HEK293 (cell line): ENCODE results near the gene ARCN1.

Experiments used
- CTCF ChIA-PET: fragments of 350-600 bp; formaldehyde crosslinking; extraction: SDS; loops from one replicate; lab custom pipeline; 2021; ENCODE audit warnings: antibody characterized with exemption; lab: Yijun Ruan, JAX
- POLR2A ChIA-PET: fragments of 300-600 bp; formaldehyde crosslinking; extraction: SDS; loops from one replicate; lab custom pipeline; 2020; ENCODE audit warnings: antibody characterized with exemption, inconsistent platforms; lab: Yijun Ruan, JAX
- H3K27ac ChIP-seq: fragments of 200-500 bp; sonication (Bioruptor generic); 2 replicates; pipeline ENCODE4 v1.5.1; 2014; ENCODE audit warnings: low read depth, low read length, control low read depth, inconsistent platforms; ENCODE audit errors: extremely low read depth
- H3K36me3 ChIP-seq, 2 experiments: fragments of 200-500 bp in 1 of 2; sonication (Bioruptor generic) in 1 of 2; 1 replicate in 1 of 2; 2 replicates in 1 of 2; pipeline ENCODE4 v1.5.1; 2014 to 2017; ENCODE audit warnings: inconsistent platforms in 2 of 2, low read length in 2 of 2; ENCODE audit not compliant: control insufficient read depth in 2 of 2, insufficient read depth in 1 of 2
- H3K4me1 ChIP-seq: fragments of 200-500 bp; sonication (Bioruptor generic); 2 replicates; pipeline ENCODE4 v1.5.1; 2014; ENCODE audit warnings: mild to moderate bottlenecking, low read length, inconsistent platforms; ENCODE audit not compliant: control insufficient read depth, insufficient read depth
- H3K4me3 ChIP-seq: 2 replicates; pipeline ENCODE4 v1.5.1; 2011; ENCODE audit warnings: low read depth, mild to moderate bottlenecking, control low read depth, low read length, moderate library complexity
- H3K9me3 ChIP-seq: fragments of 200-500 bp; sonication (Bioruptor generic); 2 replicates; pipeline ENCODE4 v1.5.1; 2014; ENCODE audit warnings: low read depth, low read length, inconsistent platforms; ENCODE audit not compliant: control insufficient read depth, insufficient read depth
- BCL11A ChIP-seq: fragments of 450-650 bp; formaldehyde crosslinking; IDR thresholded peaks from 2 replicates; pipeline ENCODE4 v1.5.1; 2016; ENCODE audit warnings: low read depth, missing biosample characterization, missing genetic modification characterization
- GLIS1 ChIP-seq: fragments of 450-650 bp; formaldehyde crosslinking; IDR thresholded peaks from 2 replicates; pipeline ENCODE4 v1.5.1; 2016; ENCODE audit warnings: missing biosample characterization, missing genetic modification characterization
- GLIS2 ChIP-seq: fragments of 450-650 bp; formaldehyde crosslinking; IDR thresholded peaks from 2 replicates; pipeline ENCODE4 v1.5.1; 2016; ENCODE audit warnings: missing biosample characterization, missing genetic modification characterization
- HOXD13 ChIP-seq: sonication (generic); formaldehyde crosslinking; IDR thresholded peaks from 2 replicates; pipeline ENCODE4 v1.8.0; 2022; ENCODE audit warnings: missing genetic modification reagents, borderline replicate concordance
- KLF1 ChIP-seq: fragments of 450-650 bp; formaldehyde crosslinking; IDR thresholded peaks from 2 replicates; pipeline ENCODE4 v1.5.1; 2016; ENCODE audit warnings: missing biosample characterization, missing genetic modification characterization
- KLF10 ChIP-seq: fragments of 450-650 bp; IDR thresholded peaks from 2 replicates; pipeline ENCODE4 v1.5.1; 2018; ENCODE audit warnings: missing biosample characterization, mild to moderate bottlenecking, missing genetic modification characterization
- OSR2 ChIP-seq: fragments of 450-650 bp; formaldehyde crosslinking; IDR thresholded peaks from 2 replicates; pipeline ENCODE4 v1.5.1; 2016; ENCODE audit warnings: missing biosample characterization, missing genetic modification characterization
- OVOL3 ChIP-seq: fragments of 450-650 bp; formaldehyde crosslinking; IDR thresholded peaks from 2 replicates; pipeline ENCODE4 v1.5.1; 2016; ENCODE audit warnings: missing biosample characterization, missing genetic modification characterization
- RBAK ChIP-seq: fragments of 450-650 bp; formaldehyde crosslinking; IDR thresholded peaks from 2 replicates; pipeline ENCODE4 v1.5.1; 2016; ENCODE audit warnings: missing biosample characterization, missing genetic modification characterization
- SP7 ChIP-seq: fragments of 450-650 bp; formaldehyde crosslinking; IDR thresholded peaks from 2 replicates; pipeline ENCODE4 v1.5.1; 2016; ENCODE audit warnings: missing biosample characterization, missing genetic modification characterization
- TCF7L2 ChIP-seq: IDR thresholded peaks from 2 replicates; pipeline ENCODE4 v1.6.1; 2011; ENCODE audit warnings: low read depth, mild to moderate bottlenecking, inconsistent platforms, low read length, moderate library complexity, borderline replicate concordance
- ZBTB17 ChIP-seq: fragments of 450-650 bp; formaldehyde crosslinking; IDR thresholded peaks from 2 replicates; pipeline ENCODE4 v1.5.1; 2016; ENCODE audit warnings: missing biosample characterization, missing genetic modification characterization
- ZFHX2 ChIP-seq: fragments of 450-650 bp; formaldehyde crosslinking; conservative IDR thresholded peaks from 2 replicates; pipeline ENCODE4 v1.5.1; 2016; ENCODE audit warnings: missing biosample characterization, missing genetic modification characterization
- ZFP69B ChIP-seq: fragments of 450-650 bp; formaldehyde crosslinking; IDR thresholded peaks from 2 replicates; pipeline ENCODE4 v1.5.1; 2016; ENCODE audit warnings: missing biosample characterization, missing genetic modification characterization
- ZNF10 ChIP-seq: fragments of 450-650 bp; formaldehyde crosslinking; IDR thresholded peaks from 2 replicates; pipeline ENCODE4 v1.5.1; 2017; ENCODE audit warnings: missing biosample characterization, missing genetic modification characterization
- ZNF24 ChIP-seq: fragments of 450-650 bp; formaldehyde crosslinking; IDR thresholded peaks from 2 replicates; pipeline ENCODE4 v1.5.1; 2016; ENCODE audit warnings: missing biosample characterization, missing genetic modification characterization
- ZNF292 ChIP-seq: fragments of 450-650 bp; formaldehyde crosslinking; IDR thresholded peaks from 2 replicates; pipeline ENCODE4 v1.5.1; 2016; ENCODE audit warnings: low read depth, missing biosample characterization, missing genetic modification characterization, borderline replicate concordance
- ZNF394 ChIP-seq: fragments of 450-650 bp; formaldehyde crosslinking; IDR thresholded peaks from 2 replicates; pipeline ENCODE4 v1.5.1; 2016; ENCODE audit warnings: missing biosample characterization, missing genetic modification characterization, mild to moderate bottlenecking, moderate library complexity, borderline replicate concordance
- ZNF404 ChIP-seq: fragments of 450-650 bp; formaldehyde crosslinking; IDR thresholded peaks from 2 replicates; pipeline ENCODE4 v1.5.1; 2017; ENCODE audit warnings: missing biosample characterization, missing genetic modification characterization
- ZNF624 ChIP-seq: fragments of 450-650 bp; formaldehyde crosslinking; IDR thresholded peaks from 2 replicates; pipeline ENCODE4 v1.5.1; 2017; ENCODE audit warnings: missing biosample characterization, missing genetic modification characterization
- ZNF658 ChIP-seq: fragments of 450-650 bp; formaldehyde crosslinking; IDR thresholded peaks from 2 replicates; pipeline ENCODE4; 2016; ENCODE audit warnings: missing biosample characterization, missing genetic modification characterization
- ZNF785 ChIP-seq: fragments of 450-650 bp; formaldehyde crosslinking; IDR thresholded peaks from 2 replicates; pipeline ENCODE4 v1.5.1; 2016; ENCODE audit warnings: missing biosample characterization, missing genetic modification characterization
- TF ChIP-seq, protein P1 (sequence below): fragments of 450-650 bp; formaldehyde crosslinking; IDR thresholded peaks from 2 replicates; pipeline ENCODE4 v1.5.1; 2016; ENCODE audit warnings: missing biosample characterization, missing genetic modification characterization
- TF ChIP-seq, protein P2 (sequence below): fragments of 450-650 bp; formaldehyde crosslinking; IDR thresholded peaks from 2 replicates; pipeline ENCODE4 v1.5.1; 2016; ENCODE audit warnings: missing biosample characterization, missing genetic modification characterization
- TF ChIP-seq, protein P3 (sequence below): fragments of 450-650 bp; formaldehyde crosslinking; IDR thresholded peaks from 2 replicates; pipeline ENCODE4 v1.5.1; 2016; ENCODE audit warnings: missing biosample characterization, missing genetic modification characterization, low read depth

Gene ARCN1

DNA sequence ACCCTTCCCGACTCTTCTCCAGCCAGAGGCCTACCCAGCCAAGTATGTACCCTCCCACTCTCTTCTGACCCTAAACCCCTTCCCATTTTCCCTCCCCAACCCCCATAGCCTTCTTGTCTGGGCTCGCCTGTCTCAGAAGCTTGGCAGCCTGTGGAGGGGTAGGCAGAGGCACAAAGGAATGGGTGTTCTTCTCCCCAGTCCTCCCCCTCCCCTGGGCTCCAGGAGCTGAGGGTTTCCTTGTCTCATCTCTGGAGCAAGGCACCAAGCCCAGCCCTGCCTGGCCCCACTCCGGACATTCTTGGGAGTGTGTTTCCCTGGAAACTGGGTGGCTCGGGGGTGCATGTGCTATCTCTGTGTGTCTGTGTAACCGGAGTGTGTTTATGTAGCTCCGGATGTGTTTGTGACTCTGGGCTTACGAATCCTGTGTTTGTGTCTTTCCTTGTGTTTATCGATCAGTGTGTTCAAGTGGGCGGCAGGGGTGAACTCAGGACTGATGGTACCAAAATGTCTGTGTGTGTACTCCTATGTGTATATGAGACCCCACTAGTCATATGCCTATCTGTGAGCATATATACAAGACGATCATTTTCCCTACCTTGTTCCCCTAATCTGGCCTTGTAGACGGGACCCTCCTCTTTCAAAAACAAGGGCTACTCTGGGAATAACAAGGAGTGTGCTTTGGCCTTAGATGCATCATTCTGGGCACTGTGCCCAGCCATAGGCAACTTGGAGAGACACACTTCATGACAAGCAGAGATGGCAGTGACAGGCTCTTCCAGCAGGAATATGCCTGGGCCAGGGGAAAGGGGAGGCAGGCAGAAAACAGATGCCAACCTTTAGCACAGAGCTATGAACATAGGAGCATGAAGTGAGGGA is 46.1 kb downstream of the ARCN1 start:
- Histone ChIP-seq H3K4me1 (peaks cover 9% of the 10 kb centered on the region), H3K27ac (no peak overlapping the region)
- CTCF ChIA-PET, result interaction anchor here (0.7 to 1.8 kb wide), 3 partner anchors 11 to 23 kb away, joined by 4 to 8 read pairs (median 4); partner anchors contain the start of gene PHLDB1
- TF ChIP-seq ZBTB17 (tag by site-specific recombination) (peak; percentile 81), ZFHX2 (tag by site-specific recombination) (peak; percentile 22; the same call in 1 of the 2 replicates), ZNF10 (tag by site-specific recombination) (no peak), KLF1 (tag by site-specific recombination) (no peak)
- TF ChIP-seq, all 188 proteins: peak for 2
- Histone ChIP-seq H3K4me3 (no peak overlapping the region), H3K36me3 (peaks cover 0 to 19% of the 10 kb centered on the region in 2 experiments; a peak in 1 of 3 replicates), H3K9me3 (no peaks in the 10 kb centered on the region)
- POLR2A ChIA-PET, result interaction anchor here (5.4 kb wide), 1 partner anchor 12 kb away, joined by 72 read pairs; the partner anchor contains the start of gene PHLDB1

DNA sequence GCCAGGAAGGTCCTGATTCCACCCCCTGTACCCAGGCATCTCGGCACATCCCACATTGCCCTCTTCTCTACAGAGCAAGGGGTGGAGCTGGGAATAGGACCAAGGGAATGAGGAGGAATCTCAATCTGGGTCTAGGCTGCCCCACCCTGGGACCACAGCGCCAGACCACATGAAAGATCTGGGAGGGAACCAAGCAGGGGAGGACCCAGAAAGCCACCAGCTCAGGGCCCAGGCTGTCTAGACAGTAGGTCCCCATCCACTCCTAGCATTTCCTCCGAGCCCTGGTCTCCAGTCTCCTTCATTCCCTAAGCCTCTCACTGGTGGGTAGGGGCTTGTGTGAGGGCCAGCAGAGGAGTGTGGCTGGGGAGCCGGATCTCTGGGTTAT is 46.8 kb downstream of the ARCN1 start:
- no peaks in the 10 kb centered on the region for H3K9me3 ChIP-seq
- H3K4me3 ChIP-seq, result no peak overlapping the region
- H3K36me3 ChIP-seq, result peaks cover 0 to 19% of the 10 kb centered on the region in 2 experiments; a peak in 1 of 3 replicates
- TF ChIP-seq GLIS2 (tag by site-specific recombination) (no peak), ZFHX2 (tag by site-specific recombination) (no peak), ZFP69B (tag by site-specific recombination) (no peak), ZNF785 (tag by site-specific recombination) (no peak), ZNF658 (no peak), HOXD13 (no peak), OSR2 (tag by site-specific recombination) (no peak), ZNF394 (tag by site-specific recombination) (no peak), ZNF292 (tag by site-specific recombination) (no peak), BCL11A (no peak)
- TF ChIP-seq, all 188 proteins: peak for 0
- ChIA-PET POLR2A (interaction anchor here (0.6 to 5.4 kb wide), 3 partner anchors 12 to 26 kb away, joined by 5 to 72 read pairs (median 7); partner anchors contain the start of gene PHLDB1), CTCF (interaction anchor here (0.6 to 1.8 kb wide), 6 partner anchors 12 to 289 kb away, joined by 3 to 8 read pairs (median 4); partner anchors contain the start of gene PHLDB1)
- Histone ChIP-seq H3K4me1 (peaks cover 9% of the 10 kb centered on the region), H3K27ac (no peak overlapping the region)

DNA sequence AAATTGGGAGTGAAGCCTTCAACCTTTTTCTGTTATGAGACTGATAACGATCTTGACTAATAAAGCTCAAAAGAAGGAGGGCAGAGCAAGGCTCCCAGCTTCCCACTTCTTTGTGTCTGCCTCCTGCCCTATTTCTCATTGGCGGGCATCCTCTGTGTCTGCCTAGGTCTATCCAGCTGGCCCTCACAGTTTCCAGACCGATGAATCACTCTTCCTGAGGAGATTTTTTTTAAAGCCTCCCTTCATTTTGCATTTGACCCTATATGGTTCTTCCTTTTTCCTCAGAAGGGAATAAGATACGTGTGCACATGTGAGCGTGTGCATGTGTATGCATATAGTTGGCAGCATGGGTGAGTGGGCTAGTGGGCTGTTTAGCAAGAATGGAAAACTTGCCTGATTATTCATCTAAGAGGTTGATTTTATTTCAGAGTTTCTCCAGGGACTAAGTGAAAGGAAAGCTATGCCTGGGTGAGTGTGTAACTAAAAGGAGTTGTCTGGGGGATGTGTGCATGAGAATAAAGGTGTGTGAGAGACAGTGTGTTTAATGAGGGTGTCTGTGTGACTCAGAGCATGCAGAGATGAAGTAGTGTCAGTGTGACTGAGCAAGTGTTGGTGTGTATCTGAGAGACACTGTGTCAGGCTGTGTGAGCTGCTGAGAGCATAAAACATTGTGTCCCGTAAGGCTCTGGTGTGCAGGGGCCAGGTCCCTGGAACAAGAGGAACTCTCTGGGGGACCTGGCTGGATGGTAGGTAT is 47.4 kb downstream of the ARCN1 start:
- CTCF ChIA-PET, result interaction anchor here (0.6 to 1.8 kb wide), 8 partner anchors 13 to 288 kb away, joined by 3 to 8 read pairs (median 4); partner anchors contain the start of gene PHLDB1
- no peak overlapping the region for H3K4me3 ChIP-seq
- TF ChIP-seq ZNF404, result no peak
- TF ChIP-seq GLIS1 (tag by site-specific recombination), result no peak
- TF ChIP-seq OVOL3, result no peak
- TF ChIP-seq, protein P1, sequence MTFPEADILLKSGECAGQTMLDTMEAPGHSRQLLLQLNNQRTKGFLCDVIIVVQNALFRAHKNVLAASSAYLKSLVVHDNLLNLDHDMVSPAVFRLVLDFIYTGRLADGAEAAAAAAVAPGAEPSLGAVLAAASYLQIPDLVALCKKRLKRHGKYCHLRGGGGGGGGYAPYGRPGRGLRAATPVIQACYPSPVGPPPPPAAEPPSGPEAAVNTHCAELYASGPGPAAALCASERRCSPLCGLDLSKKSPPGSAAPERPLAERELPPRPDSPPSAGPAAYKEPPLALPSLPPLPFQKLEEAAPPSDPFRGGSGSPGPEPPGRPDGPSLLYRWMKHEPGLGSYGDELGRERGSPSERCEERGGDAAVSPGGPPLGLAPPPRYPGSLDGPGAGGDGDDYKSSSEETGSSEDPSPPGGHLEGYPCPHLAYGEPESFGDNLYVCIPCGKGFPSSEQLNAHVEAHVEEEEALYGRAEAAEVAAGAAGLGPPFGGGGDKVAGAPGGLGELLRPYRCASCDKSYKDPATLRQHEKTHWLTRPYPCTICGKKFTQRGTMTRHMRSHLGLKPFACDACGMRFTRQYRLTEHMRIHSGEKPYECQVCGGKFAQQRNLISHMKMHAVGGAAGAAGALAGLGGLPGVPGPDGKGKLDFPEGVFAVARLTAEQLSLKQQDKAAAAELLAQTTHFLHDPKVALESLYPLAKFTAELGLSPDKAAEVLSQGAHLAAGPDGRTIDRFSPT (tag by site-specific recombination), result no peak
- TF ChIP-seq KLF10, result no peak
- no peak for TF ChIP-seq RBAK (tag by site-specific recombination)
- TF ChIP-seq ZNF24, result no peak
- TF ChIP-seq SP7 (tag by site-specific recombination), result no peak
- TF ChIP-seq ZNF624 (tag by site-specific recombination), result no peak
- TF ChIP-seq TCF7L2, result no peak
- TF ChIP-seq, protein P2, sequence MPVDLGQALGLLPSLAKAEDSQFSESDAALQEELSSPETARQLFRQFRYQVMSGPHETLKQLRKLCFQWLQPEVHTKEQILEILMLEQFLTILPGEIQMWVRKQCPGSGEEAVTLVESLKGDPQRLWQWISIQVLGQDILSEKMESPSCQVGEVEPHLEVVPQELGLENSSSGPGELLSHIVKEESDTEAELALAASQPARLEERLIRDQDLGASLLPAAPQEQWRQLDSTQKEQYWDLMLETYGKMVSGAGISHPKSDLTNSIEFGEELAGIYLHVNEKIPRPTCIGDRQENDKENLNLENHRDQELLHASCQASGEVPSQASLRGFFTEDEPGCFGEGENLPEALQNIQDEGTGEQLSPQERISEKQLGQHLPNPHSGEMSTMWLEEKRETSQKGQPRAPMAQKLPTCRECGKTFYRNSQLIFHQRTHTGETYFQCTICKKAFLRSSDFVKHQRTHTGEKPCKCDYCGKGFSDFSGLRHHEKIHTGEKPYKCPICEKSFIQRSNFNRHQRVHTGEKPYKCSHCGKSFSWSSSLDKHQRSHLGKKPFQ (tag by site-specific recombination), result no peak
- TF ChIP-seq, protein P3, sequence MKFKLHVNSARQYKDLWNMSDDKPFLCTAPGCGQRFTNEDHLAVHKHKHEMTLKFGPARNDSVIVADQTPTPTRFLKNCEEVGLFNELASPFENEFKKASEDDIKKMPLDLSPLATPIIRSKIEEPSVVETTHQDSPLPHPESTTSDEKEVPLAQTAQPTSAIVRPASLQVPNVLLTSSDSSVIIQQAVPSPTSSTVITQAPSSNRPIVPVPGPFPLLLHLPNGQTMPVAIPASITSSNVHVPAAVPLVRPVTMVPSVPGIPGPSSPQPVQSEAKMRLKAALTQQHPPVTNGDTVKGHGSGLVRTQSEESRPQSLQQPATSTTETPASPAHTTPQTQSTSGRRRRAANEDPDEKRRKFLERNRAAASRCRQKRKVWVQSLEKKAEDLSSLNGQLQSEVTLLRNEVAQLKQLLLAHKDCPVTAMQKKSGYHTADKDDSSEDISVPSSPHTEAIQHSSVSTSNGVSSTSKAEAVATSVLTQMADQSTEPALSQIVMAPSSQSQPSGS (tag by site-specific recombination), result no peak

More for the DNA sequence above, 47.4 kb downstream of the ARCN1 start:
- peaks cover 0 to 15% of the 10 kb centered on the region in 2 experiments; a peak in 1 of 3 replicates for H3K36me3 ChIP-seq
- H3K4me1 ChIP-seq, result peaks cover 9% of the 10 kb centered on the region
- no peaks in the 10 kb centered on the region for H3K9me3 ChIP-seq
- POLR2A ChIA-PET, result interaction anchor here (0.6 to 5.4 kb wide), 3 partner anchors 13 to 27 kb away, joined by 5 to 72 read pairs (median 7); partner anchors contain the start of gene PHLDB1
- no peak overlapping the region for H3K27ac ChIP-seq
